ENCODE data around the gene FAM193B.

FAM193B gene

DNA sequence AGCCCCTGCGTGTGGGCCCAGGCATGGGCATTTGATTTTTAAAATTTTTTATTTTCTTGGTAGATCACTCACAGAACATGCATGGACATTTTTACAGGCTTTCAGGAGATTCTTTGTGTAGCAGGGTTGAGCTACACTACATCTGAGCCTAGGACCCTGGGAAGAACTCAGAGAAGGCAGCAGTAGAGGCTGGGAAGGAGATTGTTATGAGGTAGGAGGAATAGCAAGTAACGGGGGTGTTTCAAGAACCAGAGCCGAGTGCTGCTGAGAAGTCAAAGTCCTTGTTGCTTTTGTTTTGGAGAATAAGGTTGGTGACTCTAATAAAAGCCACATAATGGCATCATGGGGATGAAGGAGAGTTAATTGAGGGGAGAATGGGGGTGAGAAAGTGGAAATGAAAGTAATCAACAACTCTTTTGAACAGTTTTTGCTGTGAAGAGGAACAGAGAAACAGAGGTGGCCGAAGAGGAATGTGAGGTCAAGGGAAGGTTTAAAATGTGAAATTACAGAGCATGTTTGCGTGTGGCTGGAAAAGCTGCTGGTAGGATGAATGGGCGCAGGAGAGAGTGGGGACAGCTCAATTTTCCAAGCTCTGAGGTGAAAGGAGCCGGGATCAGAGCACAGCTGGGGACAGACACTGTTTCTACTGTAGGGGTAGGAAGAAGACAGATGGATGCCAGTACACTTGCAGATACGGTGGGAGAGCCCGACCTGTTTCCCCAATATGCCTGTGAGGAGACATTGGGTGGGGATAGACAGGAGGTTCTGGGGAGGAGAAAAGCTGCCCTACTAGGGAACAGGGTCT lies 52.3 kb downstream of the FAM193B start:
- in situ Hi-C loops (cut with MboI; ENCODE audit: low sequenced_read_pairs) = no loop called here

GRCh38 chr5:177500685-177501522 lies 53.5 kb downstream of the FAM193B start:
- in situ Hi-C loops (cut with MboI; ENCODE audit: low sequenced_read_pairs) = no loop called here

DNA sequence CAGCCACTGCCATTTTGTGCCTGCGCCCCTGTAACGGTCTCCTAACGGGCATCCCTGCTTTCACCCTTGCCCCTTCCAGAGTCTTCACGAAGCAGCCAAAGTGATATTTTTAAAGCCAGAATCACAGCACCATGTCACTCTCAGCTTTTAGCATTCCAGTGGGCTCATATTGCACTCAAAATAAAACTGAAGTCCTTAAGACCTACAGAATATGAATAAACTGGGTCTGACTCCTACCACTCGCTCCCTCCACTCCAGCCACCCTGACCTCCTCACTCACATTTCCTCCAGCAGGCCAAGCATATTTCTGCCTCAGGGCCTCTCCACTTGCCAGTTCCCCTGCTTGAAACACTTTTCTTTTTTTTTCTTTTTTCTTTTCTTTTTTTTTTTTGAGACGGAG lies 54.5 kb downstream of the FAM193B start:
- in situ Hi-C loops (cut with MboI; ENCODE audit: low sequenced_read_pairs) = no loop called here

DNA sequence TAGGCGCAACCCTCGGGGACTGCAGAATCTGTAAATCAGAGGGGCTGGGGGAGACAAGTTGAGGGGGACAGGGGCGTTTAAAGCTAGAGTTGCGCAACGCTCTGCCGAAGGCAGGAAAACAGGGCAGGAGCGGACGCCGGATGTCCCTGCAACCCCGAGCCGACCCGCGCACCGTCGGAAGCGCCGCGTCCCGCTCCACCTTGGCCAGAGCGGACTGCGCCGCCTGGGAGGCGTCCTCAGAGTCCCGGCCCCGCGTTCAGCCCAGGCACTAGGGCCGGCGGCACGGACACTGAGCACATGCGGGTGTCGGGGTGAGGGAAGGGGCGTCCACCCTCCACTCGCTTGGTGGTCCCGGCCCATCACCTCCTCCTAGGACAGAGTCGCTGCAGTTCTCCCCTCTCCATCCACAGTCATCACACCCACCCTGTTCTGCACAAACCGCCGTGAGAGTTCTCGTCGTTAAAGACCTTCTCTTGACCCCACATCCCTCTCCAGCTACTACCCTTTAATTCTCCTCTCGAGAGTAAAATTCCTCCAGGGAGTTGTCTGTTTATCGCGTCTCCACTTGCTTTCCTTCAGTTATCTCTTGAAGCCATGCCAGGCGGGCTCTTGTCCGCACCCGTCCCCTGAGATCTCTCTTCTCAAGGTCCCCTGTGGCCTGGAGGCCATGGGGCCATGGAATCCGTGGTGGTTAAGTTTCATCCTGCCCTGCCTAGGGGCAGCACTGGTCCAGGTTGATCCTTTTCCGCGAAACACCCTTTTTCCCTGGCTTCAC lies 56.2 kb downstream of the FAM193B start:
- in situ Hi-C loops (cut with MboI; ENCODE audit: low sequenced_read_pairs) = no loop called here

- in situ Hi-C loops (cut with MboI; ENCODE audit: low sequenced_read_pairs) = no loop called here
Measured at GRCh38 chr5:177497292-177498012, 56.9 kb downstream of the FAM193B start, which contains the start of gene PDLIM7. TSS of gene PDLIM7 (minus strand) at chr5:177497604. CDS start at chr5:177496512, 1,092 bp downstream.

DNA sequence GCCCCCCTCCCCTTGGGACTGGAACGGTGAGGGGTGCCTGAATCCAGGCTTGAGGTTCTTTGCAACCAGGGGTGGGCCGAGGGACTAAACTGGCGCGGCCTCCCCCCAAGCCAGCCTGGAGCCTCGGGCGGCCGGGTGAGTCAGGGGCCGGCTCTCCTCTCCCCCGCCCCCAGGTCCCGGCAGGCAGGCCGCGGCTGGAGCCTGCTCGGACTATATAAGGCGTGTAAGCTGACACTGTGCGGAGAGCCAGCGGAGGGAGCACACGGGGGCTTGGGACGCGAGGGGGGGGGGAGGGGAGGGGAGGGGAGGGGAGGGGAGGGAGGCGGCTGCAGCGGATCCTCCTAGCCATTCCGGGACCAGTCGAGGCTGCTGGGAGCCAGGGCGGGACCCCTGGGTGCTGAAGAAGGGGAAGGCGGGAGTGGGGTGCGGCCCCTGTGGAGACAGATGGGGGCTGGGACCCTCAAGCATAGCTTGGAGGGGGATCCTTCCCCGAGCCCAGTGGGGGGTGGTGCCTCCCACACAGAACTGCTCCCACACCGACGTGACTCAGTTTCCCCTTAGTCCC lies 57.6 kb downstream of the FAM193B start:
- in situ Hi-C loops (cut with MboI; ENCODE audit: low sequenced_read_pairs) = no loop called here

- in situ Hi-C loops (cut with MboI; ENCODE audit: low sequenced_read_pairs) = no loop called here
Measured at GRCh38 chr5:177496070-177496726, 58.2 kb downstream of the FAM193B start.

DNA sequence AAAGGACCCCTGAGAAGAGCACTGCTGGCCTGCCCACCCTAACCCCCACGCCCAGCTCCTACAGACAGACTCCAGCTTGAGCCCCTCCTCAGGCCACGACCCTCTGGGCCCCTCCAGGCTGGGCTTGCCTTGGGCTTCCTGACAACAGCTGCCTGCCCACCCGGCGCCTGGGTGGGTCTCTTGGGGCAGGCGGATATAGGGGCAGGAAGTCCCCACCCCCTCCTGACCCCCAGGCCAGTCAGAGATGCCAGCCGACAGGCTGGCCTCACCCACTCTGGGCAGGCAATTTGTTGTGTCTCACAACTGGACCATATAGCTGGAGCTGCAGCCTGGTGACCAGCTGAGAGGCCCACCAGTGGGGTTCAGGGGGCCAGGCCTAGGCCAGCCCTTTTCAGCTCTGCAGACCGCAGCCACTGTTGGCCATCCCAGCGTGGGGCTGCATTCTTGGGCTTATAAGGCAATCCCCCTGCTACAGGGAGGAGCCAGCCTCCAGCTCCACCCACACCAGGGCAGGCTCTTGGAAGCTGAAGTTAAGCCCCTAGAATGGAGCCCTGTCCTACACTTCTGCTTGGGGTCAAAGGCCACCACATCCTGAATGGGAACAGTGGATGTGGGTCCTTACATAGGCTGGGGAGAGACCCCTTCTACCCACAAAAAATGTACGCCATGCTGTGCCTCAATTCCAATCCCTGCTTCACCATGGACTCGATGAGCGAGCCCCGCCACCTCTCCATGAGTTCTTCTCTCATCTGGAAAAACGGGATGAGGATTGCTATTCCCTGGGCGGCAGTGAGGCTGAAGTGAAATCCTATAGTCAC lies 58.9 kb downstream of the FAM193B start:
- in situ Hi-C loops (cut with MboI; ENCODE audit: low sequenced_read_pairs) = no loop called here

- in situ Hi-C loops (cut with MboI; ENCODE audit: low sequenced_read_pairs) = no loop called here
Measured at GRCh38 chr5:177494346-177495195, 59.8 kb downstream of the FAM193B start.

- in situ Hi-C loops (cut with MboI; ENCODE audit: low sequenced_read_pairs) = no loop called here
Measured at GRCh38 chr5:177493795-177494345, 60.5 kb downstream of the FAM193B start.

GRCh38 chr5:177492841-177493240 lies 61.5 kb downstream of the FAM193B start:
- in situ Hi-C loops (cut with MboI; ENCODE audit: low sequenced_read_pairs) = no loop called here

GRCh38 chr5:177491983-177492746 lies 62.2 kb downstream of the FAM193B start:
- in situ Hi-C loops (cut with MboI; ENCODE audit: low sequenced_read_pairs) = no loop called here

GRCh38 chr5:177491429-177491945 lies 62.9 kb downstream of the FAM193B start:
- in situ Hi-C loops (cut with MboI; ENCODE audit: low sequenced_read_pairs) = no loop called here

DNA sequence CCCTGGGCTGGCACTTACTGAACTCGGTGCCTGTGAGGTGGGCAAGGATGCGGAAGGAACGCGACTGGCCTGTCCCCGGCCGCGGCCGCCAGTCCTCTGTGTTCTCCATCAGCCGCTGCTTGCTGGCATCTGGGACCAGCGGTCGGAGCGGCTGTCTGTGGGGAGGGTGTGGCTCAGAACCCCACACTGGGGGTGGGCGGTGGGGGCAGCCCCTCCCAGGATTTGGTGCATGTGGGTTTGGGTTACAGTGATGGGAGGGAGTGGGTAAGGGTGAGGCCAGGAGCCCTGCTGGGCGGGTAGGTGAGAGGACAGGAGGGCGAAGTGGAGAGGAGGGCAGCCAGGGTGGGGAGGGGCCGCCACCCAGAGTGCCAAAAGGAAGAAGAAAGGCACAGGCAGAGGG lies 63.4 kb downstream of the FAM193B start:
- in situ Hi-C loops (cut with MboI; ENCODE audit: low sequenced_read_pairs) = no loop called here

GRCh38 chr5:177490311-177490991 lies 63.9 kb downstream of the FAM193B start:
- in situ Hi-C loops (cut with MboI; ENCODE audit: low sequenced_read_pairs) = no loop called here

GRCh38 chr5:177489119-177489716 lies 65.1 kb downstream of the FAM193B start:
- in situ Hi-C loops (cut with MboI; ENCODE audit: low sequenced_read_pairs) = no loop called here
